NCI-H345 treated with DMSO at 0.1 percent for 48 hours (cell line): ENCODE results near the gene MRPL44.

Experiments
- DNase-seq: peaks from one replicate; lab custom pipeline; 2025; ENCODE audit not compliant: unreplicated experiment; lab: John Stamatoyannopoulos, UW

Gene MRPL44

DNA sequence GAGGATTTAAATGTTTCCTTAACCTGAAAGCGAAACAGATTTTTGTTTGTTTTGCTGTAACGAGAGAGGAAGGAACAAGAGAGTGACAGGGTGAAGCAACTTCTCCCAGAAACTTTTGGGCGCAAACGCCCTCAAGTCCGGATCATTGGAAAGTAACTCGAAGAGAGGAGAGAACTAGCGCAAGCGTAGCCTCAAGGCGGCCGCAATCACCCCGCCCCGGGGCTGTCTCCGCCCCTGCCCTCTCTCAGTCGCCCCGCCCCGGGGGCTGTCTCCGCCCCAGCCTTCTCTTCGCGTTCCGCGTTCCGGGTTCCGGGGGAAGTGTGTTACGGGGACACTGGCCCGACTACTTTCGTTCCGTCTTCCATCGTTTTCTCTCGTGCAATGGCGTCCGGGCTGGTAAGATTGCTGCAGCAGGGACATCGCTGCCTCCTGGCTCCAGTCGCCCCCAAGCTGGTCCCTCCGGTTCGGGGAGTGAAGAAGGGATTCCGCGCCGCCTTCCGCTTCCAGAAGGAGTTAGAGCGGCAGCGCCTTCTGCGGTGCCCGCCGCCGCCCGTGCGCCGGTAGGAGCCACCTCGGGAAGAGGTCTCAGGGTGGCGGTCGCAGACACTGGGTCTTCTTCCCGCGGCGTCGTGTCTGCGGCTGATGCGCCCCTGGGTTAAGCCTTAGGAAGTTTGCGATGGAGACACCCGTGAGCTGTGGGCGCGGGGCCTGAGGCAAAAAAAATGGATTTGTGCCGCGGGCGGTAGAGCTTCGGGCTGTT, at the start of gene MRPL44:
Gene MRPL44, plus strand, starts transcription at position 372 of the 760 bp plus-strand sequence. Its CDS starts 10 bp downstream, at position 382.
- peak; percentile 83 for DNase-seq

DNA sequence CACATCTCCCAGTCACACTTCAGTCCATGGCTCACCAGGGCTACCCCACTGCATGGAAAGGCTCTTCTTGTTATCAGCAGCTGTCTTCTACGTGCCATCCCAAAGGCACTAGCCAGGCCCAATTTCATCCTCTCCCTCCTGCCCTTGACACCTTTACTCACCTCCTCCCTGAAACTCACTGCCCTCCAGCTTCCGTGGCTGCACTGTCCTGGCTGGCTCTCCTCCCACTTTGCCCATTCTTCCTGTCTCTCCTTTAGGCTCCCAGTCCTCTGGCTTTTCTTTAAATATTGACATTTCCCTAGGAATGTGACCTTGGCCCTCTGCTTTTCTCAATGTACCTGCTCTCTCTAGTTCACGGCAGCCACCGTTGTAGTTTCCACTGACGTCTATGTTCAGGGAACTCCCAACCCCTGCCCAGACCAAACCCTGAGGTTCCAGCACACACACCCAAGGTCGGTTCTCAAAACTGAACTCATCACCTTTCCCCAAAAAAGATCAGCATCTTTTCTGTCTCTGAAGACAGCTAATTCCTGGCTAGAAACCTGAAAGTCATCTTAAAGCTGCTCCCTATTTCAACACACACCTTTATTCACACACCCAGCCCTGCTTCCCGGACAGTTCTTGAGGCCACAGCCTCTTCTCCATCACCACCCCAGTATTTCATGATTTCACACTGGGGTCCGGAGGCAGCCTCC, 48.8 kb upstream of the MRPL44 start:
- DNase-seq, result no peak

DNA sequence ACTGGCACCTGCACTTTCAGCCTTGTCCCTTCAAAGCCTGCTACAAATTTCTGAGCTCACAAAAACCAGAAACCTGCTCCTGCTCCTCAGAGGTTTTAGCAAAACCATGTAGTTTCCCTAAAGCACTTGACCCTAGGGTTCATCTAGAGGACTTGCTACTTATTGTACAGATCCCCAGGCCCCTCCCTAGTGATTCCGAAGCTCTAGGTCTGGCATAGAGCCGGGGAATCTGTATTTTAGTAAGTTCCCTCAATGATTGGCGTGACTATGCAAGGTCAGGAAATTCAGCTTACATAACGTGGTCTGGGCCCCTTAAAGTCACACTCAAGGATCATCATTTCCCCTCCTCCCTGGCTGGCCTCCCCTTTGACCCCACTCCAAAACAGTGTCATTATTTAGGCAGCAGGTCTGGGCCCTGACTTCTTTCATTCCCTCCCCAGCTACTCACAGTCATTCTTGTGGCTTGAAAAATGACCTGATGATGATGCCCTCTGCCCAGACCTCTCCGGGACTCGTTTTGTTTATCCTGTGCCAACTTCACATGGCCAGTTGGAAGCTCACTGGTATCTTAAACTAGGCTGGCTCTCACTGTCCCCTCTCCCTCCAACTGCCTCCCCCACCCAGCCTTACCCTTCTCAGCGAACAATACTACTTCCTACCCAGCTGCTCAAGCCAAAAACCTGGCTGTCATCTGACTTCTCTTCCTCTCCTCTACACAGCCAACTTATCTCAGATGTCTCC, 48.1 kb upstream of the MRPL44 start:
- no peak for DNase-seq

DNA sequence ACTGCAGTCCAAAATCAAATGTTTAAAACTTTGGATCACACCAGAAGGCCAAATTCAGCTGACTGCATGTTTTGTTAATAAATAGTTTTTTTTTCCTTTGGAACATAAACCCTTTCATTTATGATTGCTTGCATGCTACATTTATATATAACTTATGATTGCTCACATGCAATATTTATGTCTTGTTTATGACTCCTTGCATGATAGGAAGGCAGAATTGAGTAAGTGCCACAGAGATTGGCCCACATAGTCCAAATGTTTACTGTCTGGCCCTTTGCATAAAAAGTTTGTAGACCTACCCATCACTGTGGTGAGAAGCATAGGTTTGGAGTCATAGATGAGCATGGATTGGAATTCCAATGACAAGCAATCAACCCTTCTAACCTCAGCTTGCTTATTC, 42.9 kb upstream of the MRPL44 start:
- DNase-seq, result no peak

DNA sequence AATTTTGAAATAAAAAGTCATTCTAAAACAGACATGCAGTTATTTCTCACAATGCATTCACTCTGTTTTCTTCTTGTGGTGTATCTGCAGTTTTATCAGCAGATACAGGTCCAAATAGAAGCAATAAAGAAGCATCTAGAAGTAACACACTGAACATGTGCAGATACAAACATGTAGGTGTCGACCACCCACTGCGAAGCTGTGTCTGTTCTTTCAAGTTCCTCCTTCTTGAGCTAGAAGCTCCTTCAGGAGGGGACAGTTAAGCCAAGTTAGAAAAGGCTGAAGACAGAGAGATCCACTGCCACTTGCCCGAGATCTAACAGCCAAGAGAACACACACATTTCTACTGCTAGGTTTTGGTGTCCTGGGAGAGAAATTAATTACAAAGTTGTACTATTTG, 42.2 kb upstream of the MRPL44 start:
- no peak for DNase-seq

DNA sequence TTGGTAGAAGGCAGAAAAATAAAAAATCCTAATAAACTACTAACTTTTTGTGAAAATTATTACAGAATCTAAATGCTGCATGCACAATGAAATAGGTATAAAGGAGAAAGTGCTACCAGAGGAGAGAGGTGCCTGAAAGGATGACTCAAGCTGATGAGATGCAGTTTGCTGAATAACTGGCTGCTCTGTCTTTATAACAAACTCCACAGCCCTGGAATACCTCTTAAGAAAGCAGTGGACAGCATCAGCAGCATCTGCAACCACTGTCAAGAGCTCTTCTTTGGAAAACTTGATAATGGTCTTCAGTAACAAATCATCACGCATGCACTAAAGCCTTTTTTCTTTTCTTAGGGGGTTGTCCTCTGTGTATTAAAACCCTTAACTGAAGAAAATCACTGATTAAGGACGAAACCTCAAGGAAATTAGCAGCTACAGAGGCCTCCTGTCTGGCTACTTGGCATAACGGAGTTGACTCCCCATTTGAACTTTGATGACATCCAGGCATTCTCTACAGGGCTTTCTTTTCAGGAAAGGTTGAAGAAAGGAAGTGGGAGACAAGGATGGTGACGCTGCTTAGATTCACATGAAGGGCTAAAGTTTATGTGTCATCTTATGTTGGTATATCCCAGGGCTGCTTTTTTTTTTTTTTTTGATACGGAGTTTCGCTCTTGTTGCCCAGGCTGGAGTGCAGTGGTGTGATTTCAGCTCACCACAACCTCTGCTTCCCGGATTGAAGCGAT, 40.9 kb upstream of the MRPL44 start:
- no peak for DNase-seq

DNA sequence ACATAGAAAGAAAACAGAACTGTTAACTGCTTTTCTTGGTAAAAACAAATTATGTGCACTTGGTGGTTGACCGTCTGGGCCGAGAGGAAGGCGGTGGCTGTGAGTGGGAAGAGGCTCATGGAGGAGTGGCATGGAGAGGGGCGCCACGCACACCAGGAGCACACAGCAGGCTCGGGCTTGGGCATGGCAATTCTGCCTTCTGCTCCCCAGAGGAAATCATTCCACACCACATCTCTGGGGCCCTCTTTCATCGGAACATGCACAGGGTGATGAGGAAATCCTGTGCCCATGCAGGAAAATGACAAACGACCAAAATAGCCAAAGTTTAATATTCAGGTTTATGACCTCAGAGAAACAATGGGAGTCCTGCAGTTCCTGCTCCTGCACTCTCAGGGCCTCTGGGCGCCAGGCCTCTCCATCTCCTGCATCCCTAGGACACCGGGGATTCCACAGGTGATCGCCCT, 38.6 kb upstream of the MRPL44 start:
- no peak for DNase-seq

DNA sequence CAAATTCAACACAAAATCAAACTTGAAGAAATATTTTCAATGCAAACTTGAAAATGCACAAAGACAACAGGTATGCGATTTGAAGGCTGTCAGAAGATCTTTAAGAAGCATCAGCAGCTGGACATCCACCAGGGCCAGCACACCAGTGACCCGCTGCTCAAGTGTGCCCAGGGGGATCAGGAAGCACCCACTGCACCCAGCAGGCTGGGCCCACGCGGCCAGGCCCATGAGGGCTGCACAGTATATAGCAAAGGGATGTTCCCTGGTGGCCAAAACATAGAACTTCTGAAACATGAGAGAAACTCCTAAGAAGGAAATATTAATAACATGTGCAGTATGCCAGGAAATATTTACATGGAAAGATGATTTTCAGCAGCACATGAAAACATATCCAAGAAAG, 37.2 kb upstream of the MRPL44 start:
- no peak for DNase-seq

DNA sequence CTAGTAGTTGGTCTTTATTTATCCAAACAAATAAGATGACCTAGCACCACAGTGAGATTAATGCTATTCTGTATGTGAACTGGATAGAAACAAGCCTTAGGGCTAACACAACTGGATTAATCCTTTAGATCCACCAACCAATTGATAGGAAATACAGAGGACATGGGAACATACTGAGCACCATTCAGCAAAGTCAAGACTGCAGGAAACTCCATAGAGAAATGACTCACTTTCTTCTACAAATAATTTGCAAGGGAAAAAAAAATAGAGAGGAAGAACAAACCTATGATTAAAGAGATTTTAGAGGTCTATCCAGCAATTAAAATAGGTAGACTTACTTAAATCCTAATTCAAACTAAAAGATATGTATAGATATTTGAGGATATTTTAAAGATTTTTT, 36.1 kb upstream of the MRPL44 start:
- DNase-seq, result no peak

DNA sequence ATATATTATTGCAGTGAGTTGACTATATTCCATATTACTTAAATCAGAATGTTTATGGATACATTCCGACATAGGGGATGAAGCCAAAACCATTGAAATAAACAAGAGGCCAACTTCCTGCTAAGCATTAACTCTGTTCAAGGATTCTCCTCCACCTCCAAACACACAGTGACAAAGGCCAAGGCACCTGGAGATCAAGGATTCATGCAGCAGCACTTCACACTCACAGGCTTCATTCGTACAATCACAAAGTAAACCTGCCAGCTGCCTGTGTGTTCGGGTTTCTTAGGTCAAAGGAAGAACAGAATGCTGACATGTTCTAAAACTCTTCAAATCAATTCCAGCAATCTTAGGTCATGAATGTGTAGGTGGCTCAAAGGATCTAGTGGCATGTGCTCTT, 35.0 kb upstream of the MRPL44 start:
- DNase-seq, result no peak

DNA sequence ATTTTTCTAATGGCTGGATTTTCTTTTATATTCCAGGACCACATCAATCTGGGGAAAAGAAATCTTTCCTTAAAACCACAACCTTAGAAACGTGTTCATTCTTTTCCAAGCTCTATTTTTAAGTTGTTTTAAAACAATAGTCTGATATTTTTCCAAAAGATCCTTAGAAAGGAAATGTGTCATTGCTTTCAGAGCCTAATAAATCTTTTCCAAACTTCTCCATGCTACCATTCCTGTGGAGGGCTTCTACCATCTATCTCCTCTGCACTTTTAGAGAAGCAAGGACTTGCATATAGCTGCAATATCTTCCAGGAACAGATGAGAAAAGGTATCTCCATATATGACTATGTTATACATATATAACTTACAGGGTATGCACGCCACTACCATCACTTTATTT, 33.3 kb upstream of the MRPL44 start:
- no peak for DNase-seq

DNA sequence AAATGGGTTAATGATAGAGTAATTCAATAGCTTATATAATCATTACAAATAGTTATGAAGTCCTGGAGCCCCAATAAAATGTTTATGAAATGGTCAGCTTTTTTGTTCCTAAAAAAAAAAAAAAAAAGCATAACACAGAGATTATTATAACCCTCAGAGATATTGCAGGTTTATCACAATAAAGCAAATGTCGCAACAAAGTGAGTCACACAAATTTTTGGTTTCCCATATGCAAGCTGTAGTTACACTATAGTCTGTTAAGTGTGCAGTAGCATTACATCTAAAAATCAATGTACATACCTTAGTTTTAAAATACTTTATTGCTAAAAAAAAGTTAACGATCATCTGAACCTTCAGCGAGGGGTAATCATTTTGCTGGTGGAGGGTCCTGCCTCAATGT, 32.2 kb upstream of the MRPL44 start:
- DNase-seq, result no peak

DNA sequence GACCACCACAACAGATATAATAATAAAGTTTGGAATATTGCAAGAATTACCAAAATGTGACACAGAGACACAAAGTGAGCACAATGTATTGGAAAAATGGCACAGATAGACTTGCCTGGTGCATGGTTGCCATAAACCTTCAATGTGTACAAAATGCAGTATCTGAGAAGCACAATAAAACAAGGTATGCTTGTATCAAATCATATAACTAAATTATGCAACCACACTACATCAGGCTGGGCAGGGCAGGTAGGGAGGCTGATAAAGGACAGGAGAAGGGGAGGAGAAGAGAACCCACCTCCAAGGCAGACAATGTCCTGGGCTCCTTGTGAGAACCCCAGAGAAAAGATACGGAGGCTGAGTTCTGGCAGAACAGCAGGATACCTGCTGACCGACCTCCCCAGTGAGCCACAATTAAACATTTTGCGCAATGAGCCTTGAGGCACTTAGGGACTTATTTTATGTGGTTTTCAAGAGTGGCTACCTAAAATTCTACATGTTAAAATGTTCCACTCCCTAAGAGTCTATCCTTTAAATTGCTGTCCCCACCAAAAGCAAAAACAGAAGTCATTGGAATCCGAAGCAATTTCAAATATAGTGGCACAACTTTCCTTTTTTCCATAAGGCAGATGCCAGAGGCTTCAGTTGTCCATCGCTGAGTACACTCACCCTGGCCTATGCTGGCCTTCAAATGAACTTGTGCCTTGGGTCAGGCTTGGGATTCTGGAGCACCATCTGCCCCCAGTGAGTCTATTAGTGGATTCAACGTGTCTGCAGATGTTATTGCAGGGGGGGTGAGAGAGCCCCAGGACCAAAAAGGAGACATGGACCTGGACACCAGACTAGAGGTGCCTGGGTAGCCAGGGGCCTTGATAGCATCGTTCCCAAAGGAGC, 28.9 kb upstream of the MRPL44 start:
- no peak for DNase-seq

DNA sequence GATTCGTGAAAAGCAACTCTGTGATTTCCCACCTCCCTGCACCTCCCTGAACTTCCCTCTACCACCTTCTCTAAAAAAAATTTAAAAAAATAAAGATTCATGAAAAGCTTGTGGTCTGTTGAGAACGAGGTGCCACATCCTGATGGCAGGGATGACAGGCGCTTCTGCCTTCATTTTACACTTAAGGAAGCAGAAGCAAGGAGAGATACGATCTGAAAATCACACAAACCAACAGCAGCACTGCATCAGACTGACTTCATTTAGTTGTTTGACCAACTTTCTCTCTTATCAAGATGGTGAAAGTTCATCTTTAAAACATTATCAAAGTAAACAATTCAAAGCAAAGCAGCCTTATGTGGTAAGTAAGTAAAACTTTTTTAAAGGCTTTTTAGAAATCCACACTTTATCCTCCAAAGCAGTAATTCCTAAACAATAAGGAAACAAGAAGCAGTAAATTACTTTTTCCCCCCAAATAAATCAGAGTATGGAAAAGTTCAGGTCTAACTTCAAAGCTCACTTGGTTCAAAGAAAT, 27.6 kb upstream of the MRPL44 start:
- no peak for DNase-seq

DNA sequence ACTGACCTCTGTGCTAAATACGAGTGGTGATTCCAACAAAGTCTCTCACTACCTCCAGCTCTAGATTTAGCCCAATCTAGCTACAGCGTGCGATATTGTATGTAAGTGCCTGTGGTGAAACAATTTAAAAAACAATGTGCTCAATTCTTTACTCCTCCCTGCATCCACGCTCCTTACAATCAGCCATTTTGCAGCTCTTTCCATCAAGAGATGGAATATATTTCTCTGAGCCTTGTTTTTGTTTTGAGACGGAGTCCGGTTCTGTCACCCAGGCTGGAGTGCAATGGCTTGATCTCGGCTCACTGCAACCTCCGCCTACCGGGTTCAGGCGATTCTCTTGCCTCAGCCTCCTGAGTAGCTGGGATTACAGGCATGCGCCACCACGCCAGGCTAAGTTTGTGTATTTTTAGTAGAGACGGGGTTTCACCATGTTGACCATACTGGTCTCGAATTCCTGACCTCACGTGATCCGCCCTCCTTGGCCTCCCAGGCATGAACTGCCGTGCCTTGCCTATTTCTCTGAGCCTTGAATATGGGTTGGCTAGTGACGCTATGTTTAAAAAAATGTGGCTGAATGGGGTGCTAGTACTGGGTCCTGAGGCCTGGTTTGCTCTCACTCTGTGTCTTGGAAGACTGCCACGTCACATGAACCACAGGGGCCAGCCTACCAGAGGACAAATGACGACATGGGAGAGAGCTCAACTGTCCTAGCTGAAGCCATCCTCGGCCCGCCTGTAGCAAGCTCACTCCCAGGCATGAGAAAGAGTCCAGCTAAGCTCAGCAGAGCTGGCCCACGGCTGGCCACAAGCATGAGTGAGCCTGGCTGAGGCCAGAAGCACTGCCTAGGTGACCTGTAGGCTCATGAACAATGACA, 26.9 kb upstream of the MRPL44 start:
- no peak for DNase-seq

DNA sequence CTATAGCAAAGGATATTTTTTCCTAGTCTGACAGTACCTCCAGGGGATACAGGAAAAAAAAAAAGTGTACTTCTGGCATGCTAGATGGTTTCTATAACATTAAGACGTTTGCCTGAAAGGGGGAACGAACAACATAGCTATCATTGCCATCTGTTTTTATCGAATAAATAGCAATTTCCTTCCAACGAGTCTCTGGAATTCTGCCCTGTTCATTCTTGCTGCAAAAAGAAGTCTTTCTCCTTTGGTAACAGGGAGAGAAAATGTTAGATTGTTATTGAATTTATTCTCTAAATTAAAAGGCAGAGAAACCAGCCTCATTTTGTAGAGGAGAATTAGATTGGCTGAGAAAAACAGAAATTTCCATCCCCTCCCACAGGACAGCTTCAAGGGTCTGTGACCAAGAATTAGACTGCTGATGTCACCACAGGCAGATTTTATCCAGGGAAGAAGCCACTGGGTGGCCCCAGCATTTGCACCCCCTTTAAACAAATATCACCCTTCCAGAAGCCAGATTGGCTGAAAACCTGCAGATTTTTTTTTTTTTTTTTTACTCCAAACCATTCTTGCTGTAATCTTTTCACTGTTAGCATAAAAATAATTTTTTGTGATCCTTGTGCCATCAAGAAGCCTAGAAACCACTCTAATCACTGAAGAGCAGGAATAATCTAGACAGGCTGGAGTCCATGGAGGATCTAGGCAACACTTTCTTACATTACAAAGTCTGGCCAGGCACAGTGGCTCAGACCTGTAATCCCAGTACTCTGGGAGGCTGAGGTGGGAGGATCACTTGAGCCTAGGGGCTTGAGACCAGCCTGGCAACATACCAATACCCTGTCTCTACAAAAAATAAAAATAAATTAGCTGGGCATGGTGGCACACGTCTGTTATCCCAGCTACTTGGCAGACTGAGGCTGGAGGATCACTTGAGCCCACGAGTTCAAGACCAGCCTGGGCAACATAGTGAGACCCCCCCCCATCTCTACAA, 24.2 kb upstream of the MRPL44 start:
- no peak for DNase-seq

DNA sequence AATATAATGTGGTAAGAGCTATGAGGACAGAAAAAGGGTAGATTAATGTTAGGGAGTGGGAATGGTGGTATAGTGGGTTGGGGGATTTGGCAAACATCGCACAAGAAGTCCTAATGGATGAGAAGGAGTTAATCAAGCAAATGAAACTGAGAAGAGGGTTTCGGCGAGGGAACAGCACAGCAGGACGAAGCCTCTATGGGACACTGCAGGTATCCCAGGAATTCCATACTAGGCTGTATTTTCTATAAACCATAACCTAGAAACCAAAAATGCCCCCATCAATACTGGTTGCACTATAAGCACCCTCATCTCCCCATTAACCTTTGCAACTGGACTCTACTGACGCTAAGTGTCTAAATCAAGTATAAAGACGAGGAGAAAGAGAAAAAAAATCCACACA, 22.4 kb upstream of the MRPL44 start:
- DNase-seq, result no peak
